ENCODE measurements around the gene TNS3. TPM values are rescaled to one million over a fixed set of nuclear protein-coding genes. Genes with fewer than 3 reads are reported as not detected.

The TNS3 gene
- total and polyA plus RNA-seq, 2 of the 13 experiments (the other 11 are each of a cell fraction or from before 2014, with no cell fraction given) = 52.9 to 55.7 TPM

GRCh38 chr7:47455872-47456185, 126.1 kb downstream of the TNS3 start (continued):
- no peak for TF ChIP-seq CSRNP1 (CRISPR knock-in tag; IDR thresholded peaks at IDR 0.05)
- TF ChIP-seq, protein P1, sequence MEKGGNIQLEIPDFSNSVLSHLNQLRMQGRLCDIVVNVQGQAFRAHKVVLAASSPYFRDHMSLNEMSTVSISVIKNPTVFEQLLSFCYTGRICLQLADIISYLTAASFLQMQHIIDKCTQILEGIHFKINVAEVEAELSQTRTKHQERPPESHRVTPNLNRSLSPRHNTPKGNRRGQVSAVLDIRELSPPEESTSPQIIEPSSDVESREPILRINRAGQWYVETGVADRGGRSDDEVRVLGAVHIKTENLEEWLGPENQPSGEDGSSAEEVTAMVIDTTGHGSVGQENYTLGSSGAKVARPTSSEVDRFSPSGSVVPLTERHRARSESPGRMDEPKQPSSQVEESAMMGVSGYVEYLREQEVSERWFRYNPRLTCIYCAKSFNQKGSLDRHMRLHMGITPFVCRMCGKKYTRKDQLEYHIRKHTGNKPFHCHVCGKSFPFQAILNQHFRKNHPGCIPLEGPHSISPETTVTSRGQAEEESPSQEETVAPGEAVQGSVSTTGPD (CRISPR knock-in tag; IDR thresholded peaks at IDR 0.05) = no peak
- TF ChIP-seq, protein P2, sequence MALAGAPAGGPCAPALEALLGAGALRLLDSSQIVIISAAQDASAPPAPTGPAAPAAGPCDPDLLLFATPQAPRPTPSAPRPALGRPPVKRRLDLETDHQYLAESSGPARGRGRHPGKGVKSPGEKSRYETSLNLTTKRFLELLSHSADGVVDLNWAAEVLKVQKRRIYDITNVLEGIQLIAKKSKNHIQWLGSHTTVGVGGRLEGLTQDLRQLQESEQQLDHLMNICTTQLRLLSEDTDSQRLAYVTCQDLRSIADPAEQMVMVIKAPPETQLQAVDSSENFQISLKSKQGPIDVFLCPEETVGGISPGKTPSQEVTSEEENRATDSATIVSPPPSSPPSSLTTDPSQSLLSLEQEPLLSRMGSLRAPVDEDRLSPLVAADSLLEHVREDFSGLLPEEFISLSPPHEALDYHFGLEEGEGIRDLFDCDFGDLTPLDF (CRISPR knock-in tag; IDR thresholded peaks at IDR 0.05) = no peak
- TF ChIP-seq RFXANK (CRISPR knock-in tag; IDR thresholded peaks at IDR 0.05) = no peak
- TF ChIP-seq PRDM10 (CRISPR knock-in tag; IDR thresholded peaks at IDR 0.05; ENCODE audit: low read depth) = no peak

Data from HepG2 (cell line).